ENCODE measurements around the gene FAM171A2. TPM values are rescaled to one million over a fixed set of nuclear protein-coding genes. Genes with fewer than 3 reads are reported as not detected.

Gene FAM171A2
- total and polyA plus RNA-seq, 4 donors = 0.08 to 1.1 (median 0.18) TPM; not detected in 1

GRCh38 chr17:44389281-44389680, 25.6 kb upstream of the FAM171A2 start, which contains the start of gene ITGA2B:
TSS of gene ITGA2B (minus strand) at chr17:44389649. CDS start at chr17:44389473, 176 bp downstream.
- no peaks in the 10 kb centered on the region for H3K27me3 ChIP-seq (ENCODE audit: control insufficient read depth in 4 of 4, insufficient read depth in 4 of 4, low read length in 3 of 4)
- H3K4me1 ChIP-seq (ENCODE audit: control insufficient read depth in 4 of 4, insufficient read depth in 4 of 4, low read length in 3 of 4) = peaks cover 5 to 11% (median 7%) of the 10 kb centered on the region in 4 donors
- TF ChIP-seq NR2F2 (IDR thresholded peaks at IDR 0.05) = no peak
- TF ChIP-seq RAD21 (IDR thresholded peaks at IDR 0.05) = no peak
- TF ChIP-seq JUND (IDR thresholded peaks at IDR 0.05) = no peak
- no peak for TF ChIP-seq RXRA (IDR thresholded peaks at IDR 0.05)
- no peak for TF ChIP-seq YY1 (IDR thresholded peaks at IDR 0.05)
- TF ChIP-seq ATF3 (IDR thresholded peaks at IDR 0.05) = no peak
- TF ChIP-seq FOXA1 (IDR thresholded peaks at IDR 0.05) = no peak
- TF ChIP-seq GABPA (IDR thresholded peaks at IDR 0.05 in 1 of 2, conservative IDR thresholded peaks at IDR 0.05 in 1 of 2) = no peak
- no peak for TF ChIP-seq HNF4G (IDR thresholded peaks at IDR 0.05)
- no peak for TF ChIP-seq EGR1 (IDR thresholded peaks at IDR 0.05; ENCODE audit: low read depth in 2 of 2)
- H3K4me3 ChIP-seq (ENCODE audit: low read depth in 1 of 3, low read length in 3 of 3) = no peak within 1 kb of the TSS
- H3K27ac ChIP-seq (ENCODE audit: low read depth in 1 of 2, low read length in 2 of 2) = no peak within 1 kb of the TSS
- no peaks in the 10 kb centered on the region for H3K36me3 ChIP-seq (ENCODE audit: control insufficient read depth in 4 of 4, insufficient read depth in 3 of 4, low read depth in 1 of 4, low read length in 3 of 4)
- no peak within 1 kb of the TSS for H3K9ac ChIP-seq (ENCODE audit: low read depth in 1 of 2, low read length in 2 of 2)
- DNase-seq (ENCODE audit: low spot score) = no peak
- H3K9me3 ChIP-seq (ENCODE audit: control insufficient read depth in 4 of 4, low read length in 3 of 4) = no peaks in the 10 kb centered on the region
- WGBS = 48% methylated on average over 1 of the region's 1 CpG

GRCh38 chr17:44387804-44388203, 24.2 kb upstream of the FAM171A2 start:
- 87% methylated on average over 2 of the region's 2 CpGs for WGBS
- Histone ChIP-seq H3K9me3 (ENCODE audit: control insufficient read depth in 4 of 4, low read length in 3 of 4) (no peaks in the 10 kb centered on the region), H3K4me1 (ENCODE audit: control insufficient read depth in 4 of 4, insufficient read depth in 4 of 4, low read length in 3 of 4) (peaks cover 5 to 11% (median 7%) of the 10 kb centered on the region in 4 donors), H3K27me3 (ENCODE audit: control insufficient read depth in 4 of 4, insufficient read depth in 4 of 4, low read length in 3 of 4) (no peaks in the 10 kb centered on the region), H3K27ac (ENCODE audit: low read depth in 1 of 2, low read length in 2 of 2) (no peak overlapping the region), H3K4me3 (ENCODE audit: low read depth in 1 of 3, low read length in 3 of 3) (no peak overlapping the region), H3K9ac (ENCODE audit: low read depth in 1 of 2, low read length in 2 of 2) (no peak overlapping the region), H3K36me3 (ENCODE audit: control insufficient read depth in 4 of 4, insufficient read depth in 3 of 4, low read depth in 1 of 4, low read length in 3 of 4) (no peaks in the 10 kb centered on the region)
- no peak for DNase-seq (ENCODE audit: low spot score)
- no peak for TF ChIP-seq FOXA2 (IDR thresholded peaks at IDR 0.05)
- TF ChIP-seq REST (IDR thresholded peaks at IDR 0.05) = no peak
- no peak for TF ChIP-seq HNF4A (conservative IDR thresholded peaks at IDR 0.05)
- TF ChIP-seq FOXA1 (IDR thresholded peaks at IDR 0.05) = no peak
- no peak for TF ChIP-seq EGR1 (IDR thresholded peaks at IDR 0.05; ENCODE audit: low read depth in 2 of 2)
- TF ChIP-seq SP1 (IDR thresholded peaks at IDR 0.05) = no peak

- 40% methylated on average over 10 of the region's 10 CpGs for WGBS
- H3K4me1 ChIP-seq (ENCODE audit: control insufficient read depth in 4 of 4, insufficient read depth in 4 of 4, low read length in 3 of 4) = peaks cover 5 to 11% (median 7%) of the 10 kb centered on the region in 4 donors
- no peak for TF ChIP-seq CTCF (IDR thresholded peaks at IDR 0.05; ENCODE audit: low read depth, low read length, missing input control)
- TF ChIP-seq RAD21 (IDR thresholded peaks at IDR 0.05) = no peak
- no peak for TF ChIP-seq FOXA1 (IDR thresholded peaks at IDR 0.05)
- no peak for TF ChIP-seq JUND (IDR thresholded peaks at IDR 0.05)
- TF ChIP-seq HNF4G (IDR thresholded peaks at IDR 0.05) = no peak
- TF ChIP-seq GABPA (IDR thresholded peaks at IDR 0.05 in 1 of 2, conservative IDR thresholded peaks at IDR 0.05 in 1 of 2) = no peak
- TF ChIP-seq SP1 (IDR thresholded peaks at IDR 0.05) = no peak
- TF ChIP-seq NR2F2 (IDR thresholded peaks at IDR 0.05) = no peak
- TF ChIP-seq ZBTB33 (IDR thresholded peaks at IDR 0.05) = no peak
- TF ChIP-seq RXRA (IDR thresholded peaks at IDR 0.05) = no peak
- no peak for TF ChIP-seq EGR1 (IDR thresholded peaks at IDR 0.05; ENCODE audit: low read depth in 2 of 2)
- no peak for TF ChIP-seq TAF1 (conservative IDR thresholded peaks at IDR 0.05)
- no peak for TF ChIP-seq ATF3 (IDR thresholded peaks at IDR 0.05)
- TF ChIP-seq FOXA2 (IDR thresholded peaks at IDR 0.05) = no peak
- no peak for TF ChIP-seq HNF4A (conservative IDR thresholded peaks at IDR 0.05)
- no peaks in the 10 kb centered on the region for H3K27me3 ChIP-seq (ENCODE audit: control insufficient read depth in 4 of 4, insufficient read depth in 4 of 4, low read length in 3 of 4)
- H3K27ac ChIP-seq (ENCODE audit: low read depth in 1 of 2, low read length in 2 of 2) = no peak overlapping the region
- H3K9ac ChIP-seq (ENCODE audit: low read depth in 1 of 2, low read length in 2 of 2) = no peak overlapping the region
- no peaks in the 10 kb centered on the region for H3K36me3 ChIP-seq (ENCODE audit: control insufficient read depth in 4 of 4, insufficient read depth in 3 of 4, low read depth in 1 of 4, low read length in 3 of 4)
- no peaks in the 10 kb centered on the region for H3K9me3 ChIP-seq (ENCODE audit: control insufficient read depth in 4 of 4, low read length in 3 of 4)
- no peak overlapping the region for H3K4me3 ChIP-seq (ENCODE audit: low read depth in 1 of 3, low read length in 3 of 3)
- DNase-seq (ENCODE audit: low spot score) = no peak
Observed at GRCh38 chr17:44386182-44386525, 22.5 kb upstream of the FAM171A2 start.
